Measurements from ENCODE around the gene FOXK1.

Gene FOXK1

GRCh38 chr7:4803397-4804241 lies 121.5 kb downstream of the FOXK1 start:
- H3K36me3 ChIP-seq (ENCODE audit: low read depth) = no peaks in the 10 kb centered on the region
- H3K27ac ChIP-seq (ENCODE audit: poor library complexity, severe bottlenecking) = no peak overlapping the region
- H3K9me3 ChIP-seq (ENCODE audit: severe bottlenecking) = no peaks in the 10 kb centered on the region
- H3K4me3 ChIP-seq (ENCODE audit: severe bottlenecking) = no peak overlapping the region
- no peak for TF ChIP-seq CTCF (IDR thresholded peaks at IDR 0.05; ENCODE audit: poor library complexity, severe bottlenecking)
- H3K4me1 ChIP-seq (ENCODE audit: insufficient read depth, poor library complexity, severe bottlenecking) = no peaks in the 10 kb centered on the region
- no peak for DNase-seq (ENCODE audit: low spot score)
- H3K27me3 ChIP-seq (ENCODE audit: insufficient read depth, poor library complexity, severe bottlenecking) = peaks cover 13% of the 10 kb centered on the region
- no peak for ATAC-seq (ENCODE audit: low read depth)

- H3K4me3 ChIP-seq (ENCODE audit: severe bottlenecking) = no peak overlapping the region
- H3K27ac ChIP-seq (ENCODE audit: poor library complexity, severe bottlenecking) = no peak overlapping the region
- no peaks in the 10 kb centered on the region for H3K4me1 ChIP-seq (ENCODE audit: insufficient read depth, poor library complexity, severe bottlenecking)
- no peaks in the 10 kb centered on the region for H3K36me3 ChIP-seq (ENCODE audit: low read depth)
- H3K9me3 ChIP-seq (ENCODE audit: severe bottlenecking) = no peaks in the 10 kb centered on the region
- ATAC-seq (ENCODE audit: low read depth) (no peak), DNase-seq (ENCODE audit: low spot score) (no peak)
- H3K27me3 ChIP-seq (ENCODE audit: insufficient read depth, poor library complexity, severe bottlenecking) = peaks cover 13% of the 10 kb centered on the region
- TF ChIP-seq CTCF (IDR thresholded peaks at IDR 0.05; ENCODE audit: poor library complexity, severe bottlenecking) = no peak
These were observed 123.3 kb downstream of the FOXK1 start for GRCh38 chr7:4805110-4805983.

- peaks cover 13% of the 10 kb centered on the region for H3K27me3 ChIP-seq (ENCODE audit: insufficient read depth, poor library complexity, severe bottlenecking)
- H3K4me1 ChIP-seq (ENCODE audit: insufficient read depth, poor library complexity, severe bottlenecking) = no peaks in the 10 kb centered on the region
- no peak overlapping the region for H3K4me3 ChIP-seq (ENCODE audit: severe bottlenecking)
- no peak for TF ChIP-seq CTCF (IDR thresholded peaks at IDR 0.05; ENCODE audit: poor library complexity, severe bottlenecking)
- DNase-seq (ENCODE audit: low spot score) (no peak), ATAC-seq (ENCODE audit: low read depth) (no peak)
- no peak overlapping the region for H3K27ac ChIP-seq (ENCODE audit: poor library complexity, severe bottlenecking)
- no peaks in the 10 kb centered on the region for H3K9me3 ChIP-seq (ENCODE audit: severe bottlenecking)
- no peaks in the 10 kb centered on the region for H3K36me3 ChIP-seq (ENCODE audit: low read depth)
These were observed 123.8 kb downstream of the FOXK1 start for GRCh38 chr7:4805984-4806300.

GRCh38 chr7:4806983-4807597 lies 125.0 kb downstream of the FOXK1 start:
- TF ChIP-seq CTCF (IDR thresholded peaks at IDR 0.05; ENCODE audit: poor library complexity, severe bottlenecking) = no peak
- Histone ChIP-seq H3K4me1 (ENCODE audit: insufficient read depth, poor library complexity, severe bottlenecking) (no peaks in the 10 kb centered on the region), H3K4me3 (ENCODE audit: severe bottlenecking) (no peak overlapping the region), H3K27me3 (ENCODE audit: insufficient read depth, poor library complexity, severe bottlenecking) (peaks cover 13% of the 10 kb centered on the region), H3K36me3 (ENCODE audit: low read depth) (no peaks in the 10 kb centered on the region), H3K9me3 (ENCODE audit: severe bottlenecking) (no peaks in the 10 kb centered on the region), H3K27ac (ENCODE audit: poor library complexity, severe bottlenecking) (no peak overlapping the region)
- DNase-seq (ENCODE audit: low spot score) = no peak
- 0 out of 3 replicates have a peak, but pooled peaks have one; percentile 9 for ATAC-seq (ENCODE audit: low read depth)
